HG03460 (cell line): ENCODE measurements around the gene ST6GALNAC1.
"Not testable (repeated sequence)": the region's sequence is repeated elsewhere in the genome, so short reads cannot be mapped to it uniquely, and the experiment has no call there.

Source experiments
- ATAC-seq: cut with Tn5 transposase; IDR thresholded peaks from one replicate; pipeline ENCODE4 v1.9.1; 2021; ENCODE audit not compliant: unreplicated experiment

ST6GALNAC1 gene

GRCh38 chr17:76614912-76615617 lies 28.5 kb downstream of the ST6GALNAC1 start:
- ATAC-seq, result no peak

- not testable (repeated sequence) for ATAC-seq
Observed at GRCh38 chr17:76614064-76614759, 29.3 kb downstream of the ST6GALNAC1 start.

GRCh38 chr17:76612977-76613851 lies 30.3 kb downstream of the ST6GALNAC1 start:
- ATAC-seq, result no peak

GRCh38 chr17:76612465-76612864 lies 31.1 kb downstream of the ST6GALNAC1 start:
- ATAC-seq, result no peak

GRCh38 chr17:76611758-76612157 lies 31.8 kb downstream of the ST6GALNAC1 start:
- no peak for ATAC-seq

- ATAC-seq, result not testable (repeated sequence)
Observed at GRCh38 chr17:76611080-76611749, 32.3 kb downstream of the ST6GALNAC1 start.

GRCh38 chr17:76606685-76607084 lies 36.9 kb downstream of the ST6GALNAC1 start:
- ATAC-seq, result not testable (repeated sequence)

GRCh38 chr17:76601065-76601464 lies 42.5 kb downstream of the ST6GALNAC1 start:
- no peak for ATAC-seq

GRCh38 chr17:76599694-76600460 lies 43.7 kb downstream of the ST6GALNAC1 start:
- no peak for ATAC-seq

GRCh38 chr17:76598004-76598439 lies 45.5 kb downstream of the ST6GALNAC1 start:
- no peak for ATAC-seq

GRCh38 chr17:76597156-76598003 lies 46.2 kb downstream of the ST6GALNAC1 start:
- no peak for ATAC-seq

- no peak for ATAC-seq
Observed at GRCh38 chr17:76594690-76595089, 48.9 kb downstream of the ST6GALNAC1 start.

- no peak for ATAC-seq
Observed at GRCh38 chr17:76593959-76594358, 49.6 kb downstream of the ST6GALNAC1 start.

GRCh38 chr17:76593384-76593826 lies 50.2 kb downstream of the ST6GALNAC1 start:
- ATAC-seq, result no peak

- no peak for ATAC-seq
Observed at GRCh38 chr17:76588182-76588581, 55.4 kb downstream of the ST6GALNAC1 start.

GRCh38 chr17:76586741-76587487 lies 56.6 kb downstream of the ST6GALNAC1 start:
- ATAC-seq, result no peak

GRCh38 chr17:76585649-76586593 lies 57.6 kb downstream of the ST6GALNAC1 start, which contains the start of gene ST6GALNAC2:
Gene ST6GALNAC2, minus strand, starts transcription at chr17:76585860. Its CDS starts 52 bp downstream, at chr17:76585808.
- no peak for ATAC-seq
